B cell (primary cell): ENCODE measurements around the gene GNAT2. TPM values are rescaled to one million over a fixed set of nuclear protein-coding genes. Genes with fewer than 3 reads are reported as not detected.

ENCODE experiments used
- ATAC-seq: fragments of 200-7000 bp; cut with Tn5 transposase; one replicate; pipeline ENCODE4 v1.10.0; 2021; ENCODE audit warnings: low read depth, mild to moderate bottlenecking, moderate number of reproducible peaks, moderate library complexity
- CTCF ChIA-PET: fragments of 350-600 bp; sonication (Branson Sonifier 250); formaldehyde crosslinking; loops from one replicate; lab custom pipeline; 2021; ENCODE audit warnings: antibody characterized with exemption, inconsistent platforms; lab: Charles Lee
- POLR2A ChIA-PET: fragments of 350-600 bp; sonication (Branson Sonifier 250); formaldehyde crosslinking; loops from one replicate; lab custom pipeline; 2021; ENCODE audit warnings: antibody characterized with exemption; lab: Charles Lee
- DNase-seq: peaks from one replicate; pipeline ENCODE4 v3.0.0; 2013
- H2AFZ ChIP-seq: 2 replicates; pipeline ENCODE4 v1.6.1; 2012; ENCODE audit warnings: mild to moderate bottlenecking, low read depth, low read length; ENCODE audit not compliant: insufficient read depth, poor library complexity, severe bottlenecking
- H3K27ac ChIP-seq, 2 donors: 1 replicate in 1 of 2; 2 replicates in 1 of 2; pipeline ENCODE4 v1.5.1; 2012 to 2013; ENCODE audit warnings: low read length in 2 of 2, mild to moderate bottlenecking in 2 of 2, moderate library complexity in 1 of 2
- H3K27me3 ChIP-seq, 4 experiments: fragments of 200-600 bp in 1 of 4; sonication (generic) in 1 of 4; replicated peaks in 1 of 4; 1 replicate in 2 of 4; 2 replicates in 2 of 4; pipeline versions ENCODE4 v1.6.1 to v1.7.0; 2013 to 2016; ENCODE audit warnings: low read length in 3 of 4, mild to moderate bottlenecking in 2 of 4, mixed read lengths in 1 of 4, moderate library complexity in 1 of 4; ENCODE audit not compliant: insufficient read depth in 4 of 4, control insufficient read depth in 3 of 4; ENCODE audit errors: control extremely low read depth in 1 of 4
- H3K36me3 ChIP-seq, 2 experiments: replicated peaks in 1 of 2; 1 replicate in 1 of 2; 2 replicates in 1 of 2; pipeline versions ENCODE4 v1.6.1 to v1.7.1; 2013; ENCODE audit warnings: low read length in 1 of 2; ENCODE audit not compliant: insufficient read depth in 2 of 2, control insufficient read depth in 1 of 2; ENCODE audit errors: control extremely low read depth in 1 of 2, extremely low read depth in 1 of 2
- H3K4me1 ChIP-seq, 2 donors: fragments of 200-600 bp in 1 of 2; sonication (generic) in 1 of 2; 1 replicate in 1 of 2; 2 replicates in 1 of 2; pipeline versions ENCODE4 v1.5.1 to v1.6.1; 2013 to 2017; ENCODE audit warnings: low read length in 2 of 2; ENCODE audit not compliant: control insufficient read depth in 2 of 2, insufficient read depth in 2 of 2
- H3K4me2 ChIP-seq: replicated peaks from 2 replicates; pipeline ENCODE3; 2012; ENCODE audit warnings: mild to moderate bottlenecking, low read depth, low read length; ENCODE audit not compliant: poor library complexity, severe bottlenecking
- H3K4me3 ChIP-seq, 5 experiments: fragments of 200-600 bp in 1 of 5; sonication (generic) in 1 of 5; 1 replicate in 3 of 5; 2 replicates in 2 of 5; pipeline versions ENCODE4 v1.5.1 to v1.7.0; 2011 to 2016; ENCODE audit warnings: low read length in 4 of 5, mild to moderate bottlenecking in 4 of 5, low read depth in 2 of 5, control low read depth in 1 of 5, moderate library complexity in 1 of 5; ENCODE audit not compliant: insufficient read depth in 1 of 5; ENCODE audit errors: control extremely low read depth in 1 of 5, extremely low read depth in 1 of 5
- H3K79me2 ChIP-seq: fragments of 200-600 bp; sonication (generic); one replicate; pipeline ENCODE4 v1.6.0; 2016; ENCODE audit warnings: low read length; ENCODE audit not compliant: control insufficient read depth, insufficient read depth
- H3K9ac ChIP-seq: fragments of 200-600 bp; sonication (generic); 2 replicates; pipeline ENCODE4 v1.6.1; 2017; ENCODE audit warnings: mild to moderate bottlenecking, low read length, moderate library complexity
- H3K9me3 ChIP-seq, 3 donors: one replicate each; pipeline versions ENCODE4 v1.6.1 to v1.7.1; 2013; ENCODE audit warnings: low read length in 2 of 3; ENCODE audit not compliant: control insufficient read depth in 2 of 3, insufficient read depth in 1 of 3; ENCODE audit errors: control extremely low read depth in 1 of 3
- H4K20me1 ChIP-seq: 2 replicates; pipeline ENCODE4 v1.6.0; 2012; ENCODE audit warnings: mild to moderate bottlenecking, low read length; ENCODE audit not compliant: insufficient read depth, control insufficient read depth, poor library complexity, severe bottlenecking
- H3K27ac Mint-ChIP-seq: one replicate; pipeline ENCODE4 v1.8.0; 2021; ENCODE audit warnings: mixed read lengths
- H3K27me3 Mint-ChIP-seq: one replicate; pipeline ENCODE4 v1.8.0; 2021; ENCODE audit warnings: mixed read lengths
- H3K4me1 Mint-ChIP-seq: one replicate; pipeline ENCODE4 v1.8.0; 2021; ENCODE audit warnings: mixed read lengths
- H3K4me3 Mint-ChIP-seq: one replicate; pipeline ENCODE4 v1.8.0; 2021; ENCODE audit warnings: mixed read lengths
- H3K9me3 Mint-ChIP-seq: one replicate; pipeline ENCODE4 v1.8.0; 2022; ENCODE audit warnings: mixed read lengths; ENCODE audit not compliant: insufficient read depth
- EZH2 ChIP-seq: IDR thresholded peaks from 2 replicates; pipeline ENCODE4 v1.6.1; 2012; ENCODE audit warnings: borderline replicate concordance, low read depth, mild to moderate bottlenecking, moderate library complexity, low read length; ENCODE audit not compliant: insufficient read depth, poor library complexity, severe bottlenecking
- WGBS: methylation state at CpG from one replicate; pipeline ENCODE4 v1.1.5; 2013; ENCODE audit warnings: missing lambda C conversion rate; ENCODE audit not compliant: insufficient coverage; 5-methylcytosine and 5-hydroxymethylcytosine counted together
- intact Hi-C: fragments of 100-400 bp; cut with micrococcal nuclease; formaldehyde crosslinking; loops from one replicate; pipeline ENCODE4 v1.10.0; 2022
- polyA plus RNA-seq: library from polyadenylated mRNA; depleted of rRNA; stranded (reverse); fragments of >200 nt; gene quantifications from 2 replicates; pipeline ENCODE4 v1.2.3, GENCODE V29; 2012
- total RNA-seq, 2 donors: library from RNA; stranded (reverse); fragments of 120-200 nt in 1 of 2; gene quantifications; 1 replicate in 1 of 2; 2 replicates in 1 of 2; pipeline versions ENCODE4 v1.2.3 to v1.2.4, GENCODE V29; 2013 to 2022
- TF ChIP-seq, protein P1 (sequence below): fragments of 200-600 bp; IDR thresholded peaks from one replicate; pipeline ENCODE4 v1.8.0; 2022; ENCODE audit warnings: antibody characterized with exemption, mild to moderate bottlenecking

Gene GNAT2
- total and polyA plus RNA-seq, 2 donors (not counting 1 experiment from before 2014, with no cell fraction given): not detected

DNA sequence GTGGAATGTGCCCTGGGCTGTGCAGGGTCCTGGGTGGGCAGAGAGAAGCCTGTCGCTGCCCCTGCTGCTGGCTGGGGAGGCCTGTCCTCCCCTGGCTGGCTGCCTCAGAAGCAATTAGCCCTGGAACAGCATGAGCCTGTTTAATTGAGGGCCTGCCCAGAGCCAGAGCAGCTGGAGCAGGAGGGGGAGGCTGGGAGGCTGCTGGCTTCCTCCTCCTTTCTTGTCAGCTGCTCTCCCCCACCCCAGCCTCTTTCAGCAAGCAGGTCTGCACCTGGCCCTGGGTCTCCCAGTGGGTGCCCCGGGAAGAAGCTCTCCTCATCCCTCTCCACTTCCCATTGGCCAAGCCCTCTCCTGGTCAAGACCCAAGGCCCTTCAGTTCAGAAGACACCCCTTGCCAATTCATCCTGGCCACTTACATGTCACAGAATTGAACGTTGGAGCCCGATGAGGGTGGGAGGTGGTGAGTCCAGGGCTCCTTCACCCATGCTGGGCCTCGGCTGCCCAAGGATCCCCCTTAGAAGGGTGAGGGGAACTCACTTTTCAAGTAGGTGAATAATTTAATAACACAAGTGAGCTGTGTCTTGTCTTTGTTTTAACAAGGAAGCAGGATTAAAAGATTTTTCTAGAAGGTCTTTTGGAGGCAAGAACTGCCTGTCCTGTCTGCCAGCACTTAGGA is 13.4 kb upstream of the GNAT2 start:
- H3K79me2 ChIP-seq: no peaks in the 10 kb centered on the region
- peak; percentile 4 for DNase-seq
- H3K9me3 ChIP-seq: no peaks in the 10 kb centered on the region
- H3K4me2 ChIP-seq: no peak overlapping the region
- H3K4me1 ChIP-seq: peaks cover 0 to 3% of the 10 kb centered on the region in 2 donors
- no peak overlapping the region for H3K9ac ChIP-seq
- H2AFZ ChIP-seq: no peak overlapping the region
- Mint-ChIP-seq H3K4me3 (no peak overlapping the region), H3K4me1 (peaks cover 5% of the 10 kb centered on the region), H3K9me3 (no peaks in the 10 kb centered on the region), H3K27me3 (no peaks in the 10 kb centered on the region), H3K27ac (no peak overlapping the region)
- POLR2A ChIA-PET: no interaction called here
- 96% methylated on average over 2 of the region's 5 CpGs for WGBS
- H4K20me1 ChIP-seq: no peaks in the 10 kb centered on the region
- ATAC-seq: no peak
- CTCF ChIA-PET: interaction anchor here (0.6 to 16.5 kb wide), 7 partner anchors 7 to 89 kb away, joined by 3 to 276 read pairs (median 4); partner anchors contain the start of genes GNAI3 and GPR61
- no peak overlapping the region for H3K4me3 ChIP-seq
- intact Hi-C loops: no loop called here
- H3K36me3 ChIP-seq: peaks cover 0 to 34% of the 10 kb centered on the region in 2 experiments
- TF ChIP-seq, protein P1, sequence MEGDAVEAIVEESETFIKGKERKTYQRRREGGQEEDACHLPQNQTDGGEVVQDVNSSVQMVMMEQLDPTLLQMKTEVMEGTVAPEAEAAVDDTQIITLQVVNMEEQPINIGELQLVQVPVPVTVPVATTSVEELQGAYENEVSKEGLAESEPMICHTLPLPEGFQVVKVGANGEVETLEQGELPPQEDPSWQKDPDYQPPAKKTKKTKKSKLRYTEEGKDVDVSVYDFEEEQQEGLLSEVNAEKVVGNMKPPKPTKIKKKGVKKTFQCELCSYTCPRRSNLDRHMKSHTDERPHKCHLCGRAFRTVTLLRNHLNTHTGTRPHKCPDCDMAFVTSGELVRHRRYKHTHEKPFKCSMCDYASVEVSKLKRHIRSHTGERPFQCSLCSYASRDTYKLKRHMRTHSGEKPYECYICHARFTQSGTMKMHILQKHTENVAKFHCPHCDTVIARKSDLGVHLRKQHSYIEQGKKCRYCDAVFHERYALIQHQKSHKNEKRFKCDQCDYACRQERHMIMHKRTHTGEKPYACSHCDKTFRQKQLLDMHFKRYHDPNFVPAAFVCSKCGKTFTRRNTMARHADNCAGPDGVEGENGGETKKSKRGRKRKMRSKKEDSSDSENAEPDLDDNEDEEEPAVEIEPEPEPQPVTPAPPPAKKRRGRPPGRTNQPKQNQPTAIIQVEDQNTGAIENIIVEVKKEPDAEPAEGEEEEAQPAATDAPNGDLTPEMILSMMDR: no peak
- no peak for TF ChIP-seq EZH2
- H3K27me3 ChIP-seq: no peaks in the 10 kb centered on the region
- no peak overlapping the region for H3K27ac ChIP-seq
